Esophagus squamous epithelium (tissue), 4 donors: ENCODE measurements around the gene ASB9.

Experiments used
- POLR2A ChIP-seq, 4 donors: fragments of 450-650 bp; IDR thresholded peaks; one replicate each; pipeline ENCODE4 v1.6.1; 2017; ENCODE audit warnings: antibody characterized with exemption in 4 of 4, mild to moderate bottlenecking in 4 of 4, moderate library complexity in 3 of 4
- TF ChIP-seq, protein P1 (sequence below), 6 experiments: fragments of 450-650 bp in 4 of 6; fragments of 200-600 bp in 2 of 6; sonication (generic) in 2 of 6; IDR thresholded peaks; one replicate each; pipeline ENCODE4 v1.5.1; 2016 to 2019; ENCODE audit warnings: antibody characterized with exemption in 6 of 6, mild to moderate bottlenecking in 4 of 6, moderate library complexity in 4 of 6

GRCh38 chrX:15206306-15206705, 63.6 kb downstream of the ASB9 start:
- TF ChIP-seq, protein P1, sequence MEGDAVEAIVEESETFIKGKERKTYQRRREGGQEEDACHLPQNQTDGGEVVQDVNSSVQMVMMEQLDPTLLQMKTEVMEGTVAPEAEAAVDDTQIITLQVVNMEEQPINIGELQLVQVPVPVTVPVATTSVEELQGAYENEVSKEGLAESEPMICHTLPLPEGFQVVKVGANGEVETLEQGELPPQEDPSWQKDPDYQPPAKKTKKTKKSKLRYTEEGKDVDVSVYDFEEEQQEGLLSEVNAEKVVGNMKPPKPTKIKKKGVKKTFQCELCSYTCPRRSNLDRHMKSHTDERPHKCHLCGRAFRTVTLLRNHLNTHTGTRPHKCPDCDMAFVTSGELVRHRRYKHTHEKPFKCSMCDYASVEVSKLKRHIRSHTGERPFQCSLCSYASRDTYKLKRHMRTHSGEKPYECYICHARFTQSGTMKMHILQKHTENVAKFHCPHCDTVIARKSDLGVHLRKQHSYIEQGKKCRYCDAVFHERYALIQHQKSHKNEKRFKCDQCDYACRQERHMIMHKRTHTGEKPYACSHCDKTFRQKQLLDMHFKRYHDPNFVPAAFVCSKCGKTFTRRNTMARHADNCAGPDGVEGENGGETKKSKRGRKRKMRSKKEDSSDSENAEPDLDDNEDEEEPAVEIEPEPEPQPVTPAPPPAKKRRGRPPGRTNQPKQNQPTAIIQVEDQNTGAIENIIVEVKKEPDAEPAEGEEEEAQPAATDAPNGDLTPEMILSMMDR (IDR thresholded peaks at IDR 0.05), result no peak
- TF ChIP-seq POLR2A (IDR thresholded peaks at IDR 0.05), result no peak
